HG02943 (cell line): Measurements from ENCODE around the gene CAPN8.

Source experiments
- ATAC-seq: cut with Tn5 transposase; IDR thresholded peaks from one replicate; pipeline ENCODE4 v1.9.1; 2021; ENCODE audit warnings: mild to moderate bottlenecking, low read depth, moderate library complexity; ENCODE audit not compliant: unreplicated experiment

CAPN8 gene

GRCh38 chr1:223702735-223703667 lies 37.5 kb upstream of the CAPN8 start:
- no peak for ATAC-seq

- no peak for ATAC-seq
Measured at GRCh38 chr1:223700942-223701637, 35.6 kb upstream of the CAPN8 start.

GRCh38 chr1:223700388-223700918 lies 35.0 kb upstream of the CAPN8 start:
- no peak for ATAC-seq

GRCh38 chr1:223695941-223696340 lies 30.4 kb upstream of the CAPN8 start:
- ATAC-seq = no peak

GRCh38 chr1:223695014-223695548 lies 29.6 kb upstream of the CAPN8 start:
- ATAC-seq = no peak

- no peak for ATAC-seq
Measured at GRCh38 chr1:223691121-223691520, 25.6 kb upstream of the CAPN8 start.

GRCh38 chr1:223684488-223684792 lies 18.9 kb upstream of the CAPN8 start:
- ATAC-seq = no peak

- no peak for ATAC-seq
Measured at GRCh38 chr1:223683586-223684487, 18.3 kb upstream of the CAPN8 start.

GRCh38 chr1:223682502-223682901 lies 17.0 kb upstream of the CAPN8 start:
- ATAC-seq = no peak

- ATAC-seq = no peak
Measured at GRCh38 chr1:223680188-223680587, 14.7 kb upstream of the CAPN8 start.

- no peak for ATAC-seq
Measured at GRCh38 chr1:223678841-223679240, 13.3 kb upstream of the CAPN8 start.

- no peak for ATAC-seq
Measured at GRCh38 chr1:223674119-223674890, 8.8 kb upstream of the CAPN8 start.

GRCh38 chr1:223670458-223671159 lies 5.1 kb upstream of the CAPN8 start:
- ATAC-seq = no peak

GRCh38 chr1:223669003-223669795 lies 3.7 kb upstream of the CAPN8 start:
- ATAC-seq = no peak

- no peak for ATAC-seq
Measured at GRCh38 chr1:223667484-223668182, 2.1 kb upstream of the CAPN8 start.

GRCh38 chr1:223664106-223664505 lies 1.4 kb downstream of the CAPN8 start:
- no peak for ATAC-seq

- no peak for ATAC-seq
Measured at GRCh38 chr1:223662943-223663342, 2.6 kb downstream of the CAPN8 start.

- ATAC-seq = no peak
Measured at GRCh38 chr1:223659711-223660110, 5.8 kb downstream of the CAPN8 start.
